ENCODE data around the gene VPS4A. TPM values are rescaled to one million over a fixed set of nuclear protein-coding genes. Genes with fewer than 3 reads are reported as not detected.

VPS4A gene
- total RNA-seq, 1 experiment from 2014 or later, result 23.9 TPM

DNA sequence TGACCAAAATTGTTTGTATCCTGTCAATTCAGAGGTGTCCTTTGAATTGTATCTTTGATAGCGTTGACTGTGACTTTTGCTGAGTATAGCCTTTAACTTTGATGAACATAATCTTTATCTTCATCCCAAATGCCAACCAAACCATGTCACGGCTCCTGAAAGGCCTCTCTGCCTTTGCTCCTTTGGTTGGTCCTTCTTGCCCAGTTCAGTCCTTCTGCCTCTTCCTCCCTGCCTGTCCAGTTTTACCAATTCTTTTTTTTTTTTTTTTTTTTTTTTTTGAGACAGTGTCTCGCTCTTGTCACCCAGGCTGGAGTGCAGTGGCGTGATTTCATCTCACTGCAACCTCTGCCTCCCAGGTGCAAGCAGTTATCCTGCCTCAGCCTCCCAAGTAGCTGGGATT, 12.9 kb upstream of the VPS4A start:
- Histone ChIP-seq H3K4me1 (ENCODE audit: control insufficient read depth, insufficient read depth, low read length) (no peaks in the 10 kb centered on the region), H3K27ac (ENCODE audit: low read length) (no peak overlapping the region), H3K9me3 (ENCODE audit: control insufficient read depth, insufficient read depth, low read depth, low read length) (no peaks in the 10 kb centered on the region), H3K27me3 (ENCODE audit: control insufficient read depth, insufficient read depth, low read length) (no peaks in the 10 kb centered on the region), H3K36me3 (ENCODE audit: control insufficient read depth, insufficient read depth, low read length) (no peaks in the 10 kb centered on the region), H3K4me3 (ENCODE audit: low read depth in 2 of 2, low read length in 2 of 2) (no peak overlapping the region)
- ChIA-PET POLR2A (no interaction called here), CTCF (no interaction called here)
- DNase-seq (ENCODE audit: low read depth, low spot score), result no peak
- in situ Hi-C loops (cut with HindIII; ENCODE audit: low pct_unique_long_range_greater_than_20kb, low sequenced_read_pairs), result no loop called here
- TF ChIP-seq POLR2AphosphoS5 (IDR thresholded peaks at IDR 0.05; ENCODE audit: low read depth, low read length) (no peak), TCF7L2 (IDR thresholded peaks at IDR 0.05; ENCODE audit: low read depth, low read length) (no peak), SIN3A (IDR thresholded peaks at IDR 0.05; ENCODE audit: borderline replicate concordance, insufficient read depth, low read depth, low read length) (no peak)
- TF ChIP-seq, protein P1, sequence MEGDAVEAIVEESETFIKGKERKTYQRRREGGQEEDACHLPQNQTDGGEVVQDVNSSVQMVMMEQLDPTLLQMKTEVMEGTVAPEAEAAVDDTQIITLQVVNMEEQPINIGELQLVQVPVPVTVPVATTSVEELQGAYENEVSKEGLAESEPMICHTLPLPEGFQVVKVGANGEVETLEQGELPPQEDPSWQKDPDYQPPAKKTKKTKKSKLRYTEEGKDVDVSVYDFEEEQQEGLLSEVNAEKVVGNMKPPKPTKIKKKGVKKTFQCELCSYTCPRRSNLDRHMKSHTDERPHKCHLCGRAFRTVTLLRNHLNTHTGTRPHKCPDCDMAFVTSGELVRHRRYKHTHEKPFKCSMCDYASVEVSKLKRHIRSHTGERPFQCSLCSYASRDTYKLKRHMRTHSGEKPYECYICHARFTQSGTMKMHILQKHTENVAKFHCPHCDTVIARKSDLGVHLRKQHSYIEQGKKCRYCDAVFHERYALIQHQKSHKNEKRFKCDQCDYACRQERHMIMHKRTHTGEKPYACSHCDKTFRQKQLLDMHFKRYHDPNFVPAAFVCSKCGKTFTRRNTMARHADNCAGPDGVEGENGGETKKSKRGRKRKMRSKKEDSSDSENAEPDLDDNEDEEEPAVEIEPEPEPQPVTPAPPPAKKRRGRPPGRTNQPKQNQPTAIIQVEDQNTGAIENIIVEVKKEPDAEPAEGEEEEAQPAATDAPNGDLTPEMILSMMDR (IDR thresholded peaks at IDR 0.05), result no peak
- intact Hi-C loops (cut with micrococcal nuclease; ENCODE audit: unreplicated experiment), result no loop called here
- no TSS peak for BruUV-seq (replicated peaks)
- ATAC-seq, result no peak

DNA sequence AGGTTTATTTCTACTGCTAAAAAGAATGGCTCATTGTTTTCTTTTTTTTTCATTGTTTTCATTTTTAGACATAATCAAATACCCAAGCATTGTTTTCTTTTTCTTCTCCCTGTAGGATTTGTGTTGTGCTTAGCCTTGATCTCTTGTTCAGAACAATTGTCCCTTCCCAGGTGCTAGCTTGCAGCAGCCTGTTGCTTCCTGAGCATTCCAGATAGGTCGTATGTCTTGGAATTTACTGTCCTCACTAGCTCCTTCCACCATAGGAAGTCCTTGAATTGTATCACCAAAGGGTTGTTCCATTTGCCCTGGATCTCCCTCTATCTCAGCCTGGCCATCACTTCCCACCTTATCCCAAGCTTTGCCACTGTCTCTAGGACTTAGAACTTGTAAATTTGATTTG, 10.0 kb upstream of the VPS4A start:
- intact Hi-C loops (cut with micrococcal nuclease; ENCODE audit: unreplicated experiment), result no loop called here
- ATAC-seq (no peak), DNase-seq (ENCODE audit: low read depth, low spot score) (no peak)
- Histone ChIP-seq H3K27me3 (ENCODE audit: control insufficient read depth, insufficient read depth, low read length) (no peaks in the 10 kb centered on the region), H3K36me3 (ENCODE audit: control insufficient read depth, insufficient read depth, low read length) (no peaks in the 10 kb centered on the region; the same call in 1 of the 2 replicates), H3K9me3 (ENCODE audit: control insufficient read depth, insufficient read depth, low read depth, low read length) (no peaks in the 10 kb centered on the region), H3K4me1 (ENCODE audit: control insufficient read depth, insufficient read depth, low read length) (no peaks in the 10 kb centered on the region), H3K27ac (ENCODE audit: low read length) (no peak overlapping the region), H3K4me3 (ENCODE audit: low read depth in 2 of 2, low read length in 2 of 2) (no peak overlapping the region)
- POLR2A ChIA-PET, result interaction anchor here (0.6 kb wide), 1 partner anchor 177 kb away, joined by 9 read pairs; no protein-coding TSS in a partner anchor
- BruUV-seq (replicated peaks), result no TSS peak
- in situ Hi-C loops (cut with HindIII; ENCODE audit: low pct_unique_long_range_greater_than_20kb, low sequenced_read_pairs), result no loop called here
- CTCF ChIA-PET, result interaction anchor here (0.6 kb wide), 1 partner anchor 288 kb away, joined by 3 read pairs; no protein-coding TSS in a partner anchor
- TF ChIP-seq TCF7L2 (IDR thresholded peaks at IDR 0.05; ENCODE audit: low read depth, low read length) (no peak), SIN3A (IDR thresholded peaks at IDR 0.05; ENCODE audit: borderline replicate concordance, insufficient read depth, low read depth, low read length) (no peak), POLR2AphosphoS5 (IDR thresholded peaks at IDR 0.05; ENCODE audit: low read depth, low read length) (no peak)
- TF ChIP-seq, protein P1 (IDR thresholded peaks at IDR 0.05), result no peak
- TF ChIP-seq, protein P2, sequence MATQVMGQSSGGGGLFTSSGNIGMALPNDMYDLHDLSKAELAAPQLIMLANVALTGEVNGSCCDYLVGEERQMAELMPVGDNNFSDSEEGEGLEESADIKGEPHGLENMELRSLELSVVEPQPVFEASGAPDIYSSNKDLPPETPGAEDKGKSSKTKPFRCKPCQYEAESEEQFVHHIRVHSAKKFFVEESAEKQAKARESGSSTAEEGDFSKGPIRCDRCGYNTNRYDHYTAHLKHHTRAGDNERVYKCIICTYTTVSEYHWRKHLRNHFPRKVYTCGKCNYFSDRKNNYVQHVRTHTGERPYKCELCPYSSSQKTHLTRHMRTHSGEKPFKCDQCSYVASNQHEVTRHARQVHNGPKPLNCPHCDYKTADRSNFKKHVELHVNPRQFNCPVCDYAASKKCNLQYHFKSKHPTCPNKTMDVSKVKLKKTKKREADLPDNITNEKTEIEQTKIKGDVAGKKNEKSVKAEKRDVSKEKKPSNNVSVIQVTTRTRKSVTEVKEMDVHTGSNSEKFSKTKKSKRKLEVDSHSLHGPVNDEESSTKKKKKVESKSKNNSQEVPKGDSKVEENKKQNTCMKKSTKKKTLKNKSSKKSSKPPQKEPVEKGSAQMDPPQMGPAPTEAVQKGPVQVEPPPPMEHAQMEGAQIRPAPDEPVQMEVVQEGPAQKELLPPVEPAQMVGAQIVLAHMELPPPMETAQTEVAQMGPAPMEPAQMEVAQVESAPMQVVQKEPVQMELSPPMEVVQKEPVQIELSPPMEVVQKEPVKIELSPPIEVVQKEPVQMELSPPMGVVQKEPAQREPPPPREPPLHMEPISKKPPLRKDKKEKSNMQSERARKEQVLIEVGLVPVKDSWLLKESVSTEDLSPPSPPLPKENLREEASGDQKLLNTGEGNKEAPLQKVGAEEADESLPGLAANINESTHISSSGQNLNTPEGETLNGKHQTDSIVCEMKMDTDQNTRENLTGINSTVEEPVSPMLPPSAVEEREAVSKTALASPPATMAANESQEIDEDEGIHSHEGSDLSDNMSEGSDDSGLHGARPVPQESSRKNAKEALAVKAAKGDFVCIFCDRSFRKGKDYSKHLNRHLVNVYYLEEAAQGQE (IDR thresholded peaks at IDR 0.05; ENCODE audit: insufficient read depth in 1 of 2, low read depth in 2 of 2, low read length in 1 of 2), result no peak
